GM23338 (cell line): ENCODE results near the gene HSPG2. TPM values are rescaled to one million over a fixed set of nuclear protein-coding genes. Genes with fewer than 3 reads are reported as not detected.

Experiments used
- ATAC-seq: fragments of 200-7000 bp; cut with Tn5 transposase; 3 replicates; pipeline ENCODE4 v1.9.1; 2020
- DNase-seq: peaks from one replicate; pipeline ENCODE4 v3.0.0-alpha.2; 2015; ENCODE audit warnings: low spot score
- H2AFZ ChIP-seq: fragments of 200-600 bp; sonication (generic); 2 replicates; pipeline ENCODE4 v1.8.0; 2016; ENCODE audit warnings: antibody characterized with exemption, mild to moderate bottlenecking, moderate library complexity
- H3F3A ChIP-seq: fragments of 200-600 bp; sonication (generic); replicated peaks from 2 replicates; pipeline ENCODE4 v1.8.0; 2017; ENCODE audit warnings: antibody characterized with exemption, mixed run types, low read depth
- H3K27ac ChIP-seq: fragments of 200-600 bp; sonication (generic); 2 replicates; pipeline ENCODE4 v1.6.1; 2016; ENCODE audit warnings: low read depth
- H3K27me3 ChIP-seq: fragments of 200-600 bp; sonication (generic); 2 replicates; pipeline ENCODE4 v1.8.0; 2016; ENCODE audit warnings: mild to moderate bottlenecking, mixed run types, moderate library complexity; ENCODE audit not compliant: insufficient read depth
- H3K36me3 ChIP-seq: fragments of 200-600 bp; sonication (generic); 2 replicates; pipeline ENCODE4 v1.8.0; 2016; ENCODE audit warnings: mild to moderate bottlenecking; ENCODE audit not compliant: insufficient read depth
- H3K4me1 ChIP-seq: fragments of 200-600 bp; sonication (generic); 2 replicates; pipeline ENCODE4 v1.8.0; 2016; ENCODE audit warnings: mild to moderate bottlenecking, moderate library complexity; ENCODE audit not compliant: insufficient read depth
- H3K4me2 ChIP-seq: fragments of 200-600 bp; sonication (generic); 2 replicates; pipeline ENCODE4 v1.7.1; 2017; ENCODE audit warnings: mixed run types
- H3K4me3 ChIP-seq: fragments of 200-600 bp; sonication (generic); 2 replicates; pipeline ENCODE4 v1.6.1; 2016; ENCODE audit warnings: mixed run types
- H3K79me2 ChIP-seq: fragments of 200-600 bp; sonication (generic); replicated peaks from 2 replicates; pipeline ENCODE4 v1.8.0; 2017; ENCODE audit warnings: mild to moderate bottlenecking; ENCODE audit not compliant: insufficient read depth
- H3K9me2 ChIP-seq: fragments of 200-600 bp; sonication (generic); 2 replicates; pipeline ENCODE4 v1.8.0; 2017; ENCODE audit not compliant: insufficient read depth
- H4K20me1 ChIP-seq: fragments of 200-600 bp; sonication (generic); replicated peaks from 2 replicates; pipeline ENCODE4 v1.8.0; 2017; ENCODE audit warnings: mild to moderate bottlenecking; ENCODE audit not compliant: insufficient read depth
- H3K27ac Mint-ChIP-seq: 2 replicates; pipeline ENCODE4 v1.8.0; 2020; ENCODE audit warnings: inconsistent platforms, mild to moderate bottlenecking, moderate library complexity, mixed read lengths
- H3K27me3 Mint-ChIP-seq: 3 replicates; pipeline ENCODE4 v1.8.0; 2022; ENCODE audit warnings: low read depth, mild to moderate bottlenecking, moderate library complexity, mixed read lengths, inconsistent platforms; ENCODE audit not compliant: insufficient read depth, poor library complexity
- H3K36me3 Mint-ChIP-seq: 3 replicates; pipeline ENCODE4 v1.8.0; 2021; ENCODE audit warnings: low read depth, mild to moderate bottlenecking, inconsistent platforms, moderate library complexity, mixed read lengths
- H3K4me1 Mint-ChIP-seq: 3 replicates; pipeline ENCODE4 v1.8.0; 2020; ENCODE audit warnings: mild to moderate bottlenecking, inconsistent platforms, mixed read lengths
- H3K4me3 Mint-ChIP-seq: 3 replicates; pipeline ENCODE4 v1.8.0; 2021; ENCODE audit warnings: moderate library complexity, mild to moderate bottlenecking, inconsistent platforms, mixed read lengths
- H3K9me3 Mint-ChIP-seq: 3 replicates; pipeline ENCODE4 v1.8.0; 2020; ENCODE audit warnings: moderate library complexity, mild to moderate bottlenecking, inconsistent platforms, mixed read lengths
- CREB1 ChIP-seq: fragments of 250-450 bp; sonication (Bioruptor Pico); IDR thresholded peaks from 2 replicates; pipeline ENCODE4 v1.5.0; 2020; ENCODE audit warnings: low read depth, mild to moderate bottlenecking, moderate library complexity
- ETS1 ChIP-seq: IDR thresholded peaks from 2 replicates; pipeline ENCODE4 v1.6.1; 2016; ENCODE audit warnings: antibody characterized with exemption
- EZH2phosphoT487 ChIP-seq: fragments of 200-600 bp; sonication (generic); IDR thresholded peaks from one replicate; pipeline ENCODE4 v1.8.1; 2018; ENCODE audit warnings: antibody characterized with exemption; ENCODE audit not compliant: unreplicated experiment
- JUNB ChIP-seq: IDR thresholded peaks from one replicate; pipeline ENCODE4 v1.6.1; 2016; ENCODE audit warnings: antibody characterized with exemption; ENCODE audit not compliant: unreplicated experiment
- NANOG ChIP-seq: IDR thresholded peaks from 2 replicates; pipeline ENCODE4 v1.6.1; 2016; ENCODE audit warnings: antibody characterized with exemption, borderline replicate concordance
- POLR2AphosphoS5 ChIP-seq: IDR thresholded peaks from 2 replicates; pipeline ENCODE4 v1.6.1; 2016; ENCODE audit warnings: antibody characterized with exemption, low read depth
- STAT1 ChIP-seq: IDR thresholded peaks from one replicate; pipeline ENCODE4 v1.6.1; 2016; ENCODE audit warnings: antibody characterized with exemption; ENCODE audit not compliant: unreplicated experiment
- ZNF114 ChIP-seq: fragments of 250-450 bp; sonication (Bioruptor Pico); IDR thresholded peaks from 2 replicates; pipeline ENCODE4 v1.5.0; 2020; ENCODE audit warnings: mild to moderate bottlenecking, moderate library complexity
- polyA plus RNA-seq: library from polyadenylated mRNA; unstranded; fragments of >200 nt; fragmentation: Nextera tagmentation; extraction: Ambion mirVana; gene quantifications from 2 replicates; pipeline ENCODE4 v1.2.1, GENCODE V29; 2016
- total RNA-seq: library from RNA; depleted of rRNA; stranded (reverse); fragments of >200 nt; shearing (Covaris generic); gene quantifications from 2 replicates; pipeline ENCODE4 v1.2.3, GENCODE V29; 2014
- TF ChIP-seq, protein P1 (sequence below), 2 experiments: fragments of 200-600 bp in 1 of 2; sonication (generic) in 1 of 2; conservative IDR thresholded peaks; 2 replicates each; pipeline versions ENCODE4 v1.5.1 to v1.6.1; 2016 to 2017; ENCODE audit warnings: antibody characterized with exemption in 2 of 2, low read depth in 2 of 2, mild to moderate bottlenecking in 2 of 2, moderate library complexity in 1 of 2

The HSPG2 gene
- total and polyA plus RNA-seq, 2 experiments from 2014 or later, result 14.9 to 70.8 TPM

GRCh38 chr1:21860971-21861370 lies 76.1 kb downstream of the HSPG2 start (continued):
- no peak for TF ChIP-seq ETS1
- TF ChIP-seq EZH2phosphoT487, result no peak

- ATAC-seq, result no peak
- H3F3A ChIP-seq, result no peaks in the 10 kb centered on the region
- no peaks in the 10 kb centered on the region for H3K9me3 Mint-ChIP-seq
- no peak for DNase-seq
- no peak overlapping the region for H3K27ac ChIP-seq
- H3K4me3 Mint-ChIP-seq, result no peak overlapping the region
- H3K36me3 ChIP-seq, result peaks cover 5% of the 10 kb centered on the region; the same call in 1 of the 2 replicates
- peaks cover 58% of the 10 kb centered on the region for H3K36me3 Mint-ChIP-seq
- peaks cover 7% of the 10 kb centered on the region for H3K27me3 Mint-ChIP-seq
- no peaks in the 10 kb centered on the region for H3K79me2 ChIP-seq
- no peak overlapping the region for H3K4me3 ChIP-seq
- TF ChIP-seq STAT1, result no peak
- TF ChIP-seq POLR2AphosphoS5, result no peak
- TF ChIP-seq NANOG, result no peak
- TF ChIP-seq, protein P1, sequence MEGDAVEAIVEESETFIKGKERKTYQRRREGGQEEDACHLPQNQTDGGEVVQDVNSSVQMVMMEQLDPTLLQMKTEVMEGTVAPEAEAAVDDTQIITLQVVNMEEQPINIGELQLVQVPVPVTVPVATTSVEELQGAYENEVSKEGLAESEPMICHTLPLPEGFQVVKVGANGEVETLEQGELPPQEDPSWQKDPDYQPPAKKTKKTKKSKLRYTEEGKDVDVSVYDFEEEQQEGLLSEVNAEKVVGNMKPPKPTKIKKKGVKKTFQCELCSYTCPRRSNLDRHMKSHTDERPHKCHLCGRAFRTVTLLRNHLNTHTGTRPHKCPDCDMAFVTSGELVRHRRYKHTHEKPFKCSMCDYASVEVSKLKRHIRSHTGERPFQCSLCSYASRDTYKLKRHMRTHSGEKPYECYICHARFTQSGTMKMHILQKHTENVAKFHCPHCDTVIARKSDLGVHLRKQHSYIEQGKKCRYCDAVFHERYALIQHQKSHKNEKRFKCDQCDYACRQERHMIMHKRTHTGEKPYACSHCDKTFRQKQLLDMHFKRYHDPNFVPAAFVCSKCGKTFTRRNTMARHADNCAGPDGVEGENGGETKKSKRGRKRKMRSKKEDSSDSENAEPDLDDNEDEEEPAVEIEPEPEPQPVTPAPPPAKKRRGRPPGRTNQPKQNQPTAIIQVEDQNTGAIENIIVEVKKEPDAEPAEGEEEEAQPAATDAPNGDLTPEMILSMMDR (conservative IDR thresholded peaks at IDR 0.05; ENCODE audit: low read depth in 2 of 2), result no peak
- TF ChIP-seq JUNB, result no peak
- no peak for TF ChIP-seq ETS1
- no peak for TF ChIP-seq CREB1 (CRISPR knock-in tag)
- no peaks in the 10 kb centered on the region for H3K4me1 ChIP-seq
- no peaks in the 10 kb centered on the region; the same call in 2 of the 3 replicates for H3K4me1 Mint-ChIP-seq
- H3K27ac Mint-ChIP-seq, result no peak overlapping the region
- no peaks in the 10 kb centered on the region for H4K20me1 ChIP-seq
- no peaks in the 10 kb centered on the region for H3K27me3 ChIP-seq
- H2AFZ ChIP-seq, result no peak overlapping the region
- H3K4me2 ChIP-seq, result no peak overlapping the region
- no peaks in the 10 kb centered on the region for H3K9me2 ChIP-seq
These were observed 77.4 kb downstream of the HSPG2 start for GRCh38 chr1:21859669-21860179.

GRCh38 chr1:21857840-21858670 lies 79.1 kb downstream of the HSPG2 start:
- no peaks in the 10 kb centered on the region for H3K27me3 ChIP-seq
- TF ChIP-seq EZH2phosphoT487 (no peak), NANOG (no peak), POLR2AphosphoS5 (no peak), STAT1 (no peak), ZNF114 (CRISPR knock-in tag) (no peak), CREB1 (CRISPR knock-in tag) (no peak)

More at GRCh38 chr1:21857840-21858670, 79.1 kb downstream of the HSPG2 start:
- H2AFZ ChIP-seq, result no peak overlapping the region
- H3K79me2 ChIP-seq, result no peaks in the 10 kb centered on the region
- H3K27ac Mint-ChIP-seq, result no peak overlapping the region
- H3F3A ChIP-seq, result no peaks in the 10 kb centered on the region
- no peak overlapping the region for H3K4me3 Mint-ChIP-seq
- no peak overlapping the region for H3K27ac ChIP-seq
- H3K9me3 Mint-ChIP-seq, result no peaks in the 10 kb centered on the region
- DNase-seq (no peak), ATAC-seq (no peak)
- peaks cover 5% of the 10 kb centered on the region for H3K27me3 Mint-ChIP-seq
- no peak overlapping the region for H3K4me2 ChIP-seq
- H3K4me1 ChIP-seq, result no peaks in the 10 kb centered on the region
- no peaks in the 10 kb centered on the region; the same call in 2 of the 3 replicates for H3K4me1 Mint-ChIP-seq
- peaks cover 5% of the 10 kb centered on the region; the same call in 1 of the 2 replicates for H3K36me3 ChIP-seq
- H3K36me3 Mint-ChIP-seq, result peaks cover 49% of the 10 kb centered on the region
- H3K4me3 ChIP-seq, result no peak overlapping the region
- H4K20me1 ChIP-seq, result no peaks in the 10 kb centered on the region
- no peaks in the 10 kb centered on the region for H3K9me2 ChIP-seq
